Pons (tissue), 1 donor: Measurements from ENCODE around the gene DEDD2.

Experiments
- DNase-seq: peaks from one replicate; pipeline ENCODE4 v3.0.0-alpha.2; 2016; ENCODE audit warnings: low spot score

Gene DEDD2

DNA sequence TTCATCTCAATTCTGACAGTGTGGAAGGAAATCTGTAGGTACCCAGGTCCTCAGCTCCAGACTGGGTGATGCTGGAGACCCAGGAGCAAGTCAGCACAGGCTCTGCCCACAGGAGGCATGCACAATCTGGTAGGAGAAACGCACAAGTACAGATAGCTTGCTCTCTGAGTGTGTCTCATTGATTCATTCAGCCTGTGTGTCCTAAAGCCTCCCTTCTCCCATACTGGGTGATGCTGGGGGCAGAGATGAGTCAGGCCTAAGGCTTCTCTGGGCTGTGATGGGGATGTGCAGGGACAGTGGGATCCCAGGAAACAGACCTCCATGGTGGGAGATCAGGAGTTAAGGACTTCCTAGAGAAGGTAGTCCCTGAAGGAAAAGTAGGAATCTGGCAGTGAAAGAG, 9.4 kb upstream of the DEDD2 start:
- DNase-seq, result no peak

DNA sequence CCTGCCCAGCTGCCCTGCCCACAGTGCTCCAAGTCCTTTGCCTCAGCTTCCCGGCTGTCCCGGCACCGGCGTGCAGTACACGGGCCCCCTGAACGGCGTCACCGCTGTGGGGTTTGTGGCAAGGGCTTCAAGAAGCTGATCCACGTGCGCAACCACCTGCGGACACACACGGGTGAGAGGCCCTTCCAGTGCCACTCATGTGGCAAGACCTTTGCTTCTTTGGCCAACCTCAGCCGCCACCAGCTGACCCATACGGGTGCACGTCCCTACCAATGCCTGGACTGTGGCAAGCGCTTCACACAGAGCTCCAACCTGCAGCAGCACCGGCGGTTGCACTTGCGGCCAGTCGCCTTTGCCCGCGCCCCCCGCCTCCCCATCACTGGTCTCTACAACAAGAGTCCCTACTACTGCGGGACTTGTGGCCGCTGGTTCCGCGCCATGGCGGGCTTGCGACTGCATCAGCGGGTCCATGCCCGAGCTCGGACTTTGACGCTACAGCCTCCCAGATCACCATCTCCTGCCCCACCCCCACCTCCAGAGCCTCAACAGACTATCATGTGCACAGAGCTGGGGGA, 8.3 kb upstream of the DEDD2 start:
- DNase-seq, result no peak

DNA sequence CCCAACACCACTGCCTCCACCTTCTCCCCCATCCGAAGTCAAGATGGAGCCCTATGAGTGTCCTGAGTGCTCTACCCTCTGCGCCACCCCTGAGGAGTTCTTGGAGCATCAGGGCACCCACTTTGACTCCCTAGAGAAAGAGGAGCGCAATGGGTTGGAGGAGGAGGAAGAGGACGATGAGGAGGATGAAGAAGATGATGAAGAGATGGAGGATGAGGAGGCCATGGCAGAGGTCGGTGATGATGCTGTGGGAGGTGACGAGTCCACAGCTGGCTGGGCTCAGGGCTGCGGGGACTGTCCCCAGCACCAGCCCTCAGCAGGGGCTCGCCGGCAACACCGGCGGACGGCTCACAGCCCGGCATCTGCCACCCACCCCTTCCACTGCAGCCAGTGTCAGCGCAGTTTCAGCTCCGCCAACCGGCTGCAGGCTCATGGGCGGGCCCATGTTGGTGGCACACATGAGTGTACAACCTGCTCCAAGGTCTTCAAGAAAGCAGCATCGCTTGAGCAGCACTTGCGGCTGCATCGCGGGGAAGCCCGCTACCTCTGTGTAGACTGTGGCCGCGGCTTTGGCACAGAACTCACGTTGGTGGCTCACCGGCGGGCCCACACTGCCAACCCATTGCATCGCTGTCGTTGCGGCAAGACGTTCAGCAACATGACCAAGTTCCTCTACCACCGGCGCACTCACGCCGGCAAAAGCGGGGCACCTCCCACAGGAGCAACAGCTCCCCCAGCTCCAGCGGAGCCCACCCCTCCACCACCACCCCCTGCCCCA, 7.7 kb upstream of the DEDD2 start:
- DNase-seq, result no peak

DNA sequence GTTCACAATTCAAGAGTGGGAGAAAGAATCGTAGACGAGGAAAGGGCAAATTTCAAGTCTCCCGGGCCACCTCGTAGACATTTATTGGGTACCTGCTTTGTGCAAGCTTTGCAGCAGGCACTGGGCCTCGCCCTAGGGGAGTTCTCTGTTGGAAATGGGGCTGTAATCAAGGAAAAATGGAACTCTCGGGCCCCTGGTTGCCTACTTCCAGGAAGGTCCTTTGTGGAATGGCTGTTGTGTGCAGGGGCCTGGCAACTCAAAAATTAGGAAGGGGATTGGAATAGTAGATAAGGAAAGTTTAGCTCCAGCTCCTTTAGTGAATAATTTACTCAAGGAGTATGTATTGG, 3.2 kb upstream of the DEDD2 start:
- DNase-seq, result no peak

DNA sequence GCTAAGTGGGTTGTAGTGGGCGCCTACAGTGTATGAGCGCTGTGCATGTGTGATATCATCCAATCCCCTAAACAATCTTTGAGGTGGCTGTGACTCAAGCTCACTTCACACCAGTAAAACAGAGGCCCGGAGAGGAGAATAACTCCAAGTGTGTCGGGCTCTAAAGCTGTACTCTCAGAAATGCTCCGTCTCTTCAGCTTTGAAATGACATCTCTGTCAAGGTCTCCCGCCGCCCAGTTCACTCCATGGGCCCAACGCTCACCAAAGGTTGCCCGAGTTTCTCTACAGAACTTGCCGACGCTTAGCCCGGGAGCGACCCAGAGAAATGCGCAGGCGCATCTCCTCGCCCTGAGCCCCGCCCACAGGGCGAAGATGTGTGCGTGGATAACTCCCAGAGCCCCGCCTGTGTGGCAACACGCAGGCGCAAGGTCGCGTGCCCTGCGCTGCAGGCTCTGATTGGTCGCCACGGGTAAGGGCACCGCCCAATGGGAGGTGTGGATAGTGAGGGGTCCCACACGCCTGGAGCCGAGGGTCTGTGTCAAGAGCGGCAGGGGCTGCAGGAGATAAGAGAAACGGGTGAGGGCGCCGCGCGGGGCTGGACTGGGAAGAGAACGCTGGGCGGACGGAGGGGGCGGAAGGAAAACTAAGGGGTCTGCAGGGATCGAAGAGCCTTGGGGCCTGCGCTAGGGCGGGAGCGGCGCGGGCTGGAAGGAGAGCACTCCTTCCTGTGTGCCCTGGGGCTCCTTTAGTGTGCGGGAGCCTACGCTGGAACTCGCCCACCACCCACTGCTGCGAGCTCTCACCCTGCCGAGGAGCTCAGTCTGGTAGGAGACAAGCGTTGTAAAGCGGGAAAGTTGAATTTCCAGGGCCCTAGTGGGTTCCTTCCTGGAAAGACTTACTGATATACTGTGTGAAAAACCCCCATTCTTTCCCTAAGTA, 2.6 kb upstream of the DEDD2 start, which contains the start of gene ZNF526:
TSS of gene ZNF526 (plus strand) at position 501 of the 939 bp plus-strand sequence. CDS start 4,092 bp downstream, outside the sequence.
- DNase-seq, result peak; percentile 97

DNA sequence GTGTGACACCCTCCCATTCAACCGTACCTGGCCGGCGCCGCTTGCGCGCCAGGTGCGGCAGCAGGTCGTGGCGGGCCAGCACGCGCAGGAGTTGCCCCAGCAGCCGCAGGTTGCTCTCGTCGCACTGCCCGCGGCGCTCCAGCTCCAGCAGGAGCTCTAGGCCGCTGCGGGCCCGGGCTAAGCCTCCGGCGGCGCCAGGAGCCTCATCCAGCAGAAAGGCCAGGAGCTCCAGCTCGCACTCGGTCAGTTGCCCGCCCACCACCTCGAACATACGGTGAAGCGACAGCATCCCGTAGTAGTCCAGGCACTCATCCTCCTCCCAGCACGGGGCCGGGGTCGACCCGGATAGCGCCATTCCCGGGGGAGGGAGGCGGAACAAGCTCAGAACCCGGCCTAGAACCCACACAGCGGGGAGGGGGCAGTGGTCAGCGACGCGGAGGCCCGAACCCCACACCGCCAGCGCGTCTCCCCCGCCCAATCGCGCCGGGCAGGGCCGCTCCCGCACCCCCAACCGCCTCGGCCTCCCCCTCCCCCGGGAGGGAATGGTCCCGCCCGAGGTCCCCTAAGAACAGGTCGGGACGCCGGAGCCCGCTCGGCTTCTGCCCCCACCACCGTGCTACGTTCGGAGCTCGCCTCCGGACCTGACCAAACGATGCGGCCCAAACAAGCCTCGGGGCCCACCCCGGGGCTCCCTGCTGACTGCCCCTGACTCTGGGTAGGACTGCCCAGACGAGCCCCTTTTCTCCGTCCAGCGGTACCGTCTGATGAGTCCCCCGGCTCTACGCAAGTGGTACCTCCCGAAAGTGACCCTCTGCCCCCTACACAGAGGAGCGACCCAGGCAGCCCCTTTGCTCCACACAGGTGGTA, 591 bp downstream of the DEDD2 start:
- DNase-seq, result no peak

DNA sequence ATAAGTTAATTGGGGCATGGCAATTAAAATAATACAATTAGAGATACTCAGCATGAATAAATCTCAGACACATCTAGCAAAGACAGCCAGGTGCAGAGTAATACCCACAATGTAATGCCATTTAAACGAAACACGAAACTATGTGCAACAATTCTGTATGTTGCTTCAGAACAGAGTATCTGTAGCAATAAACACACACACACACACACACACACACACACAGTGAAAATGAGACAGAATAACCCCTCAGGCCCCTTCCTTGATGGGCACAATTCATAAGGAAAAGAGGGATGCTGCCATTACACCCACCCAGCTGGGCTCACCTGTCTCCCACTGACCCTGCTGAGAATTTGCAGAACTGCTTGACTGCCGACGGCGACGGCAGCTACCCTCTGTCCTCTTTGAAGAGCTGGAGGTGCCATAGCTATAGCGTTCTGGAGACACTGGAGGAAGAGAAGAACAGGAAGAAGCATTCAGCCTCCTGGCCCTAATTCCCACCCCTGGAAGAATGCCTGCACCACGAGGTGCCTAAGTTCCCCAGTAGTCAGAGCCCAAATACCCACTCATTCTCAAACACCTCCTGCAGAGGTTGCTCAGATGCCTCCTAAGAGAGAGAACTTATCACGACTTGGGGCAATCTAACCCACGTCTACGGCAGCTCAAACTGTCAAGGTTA, 2.5 kb downstream of the DEDD2 start:
- no peak for DNase-seq

DNA sequence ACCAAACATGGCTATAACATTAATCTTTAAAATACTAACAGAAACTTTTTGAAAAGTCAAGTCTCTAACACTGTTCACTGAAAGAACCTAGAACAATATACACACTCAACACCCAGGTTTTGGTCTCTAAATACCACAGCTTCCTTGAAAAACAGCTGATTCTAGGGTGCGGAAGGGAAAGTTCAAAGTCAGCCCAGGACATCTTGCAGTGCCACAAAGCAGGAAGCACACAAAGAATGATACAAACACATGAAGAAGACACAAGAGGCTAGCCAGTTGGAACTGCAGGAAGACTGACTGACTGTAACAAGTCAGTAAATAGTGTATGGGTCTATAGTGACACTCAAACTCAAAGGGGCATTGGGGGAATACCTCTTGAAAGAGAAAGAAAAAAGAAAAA, 4.6 kb downstream of the DEDD2 start:
- DNase-seq, result no peak

DNA sequence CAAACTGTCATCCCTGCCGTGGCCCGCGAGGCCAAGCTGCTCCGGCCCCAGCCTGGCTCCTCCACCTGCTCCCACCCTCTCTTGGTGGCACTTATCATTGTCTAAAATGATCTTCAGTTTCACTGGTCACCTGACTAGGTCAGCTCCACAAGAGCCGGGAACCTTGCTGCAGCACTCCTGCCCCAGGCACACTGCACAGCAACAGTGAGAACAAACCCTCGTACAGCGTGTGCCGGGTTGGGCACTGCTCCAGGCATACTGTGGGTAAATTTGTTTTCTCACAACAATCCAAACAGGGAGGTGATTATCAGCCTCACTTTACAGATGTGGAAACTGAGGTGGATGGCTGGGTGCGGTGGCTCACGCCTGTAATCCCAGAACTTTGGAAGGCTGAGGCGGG, 8.9 kb downstream of the DEDD2 start:
- no peak for DNase-seq

DNA sequence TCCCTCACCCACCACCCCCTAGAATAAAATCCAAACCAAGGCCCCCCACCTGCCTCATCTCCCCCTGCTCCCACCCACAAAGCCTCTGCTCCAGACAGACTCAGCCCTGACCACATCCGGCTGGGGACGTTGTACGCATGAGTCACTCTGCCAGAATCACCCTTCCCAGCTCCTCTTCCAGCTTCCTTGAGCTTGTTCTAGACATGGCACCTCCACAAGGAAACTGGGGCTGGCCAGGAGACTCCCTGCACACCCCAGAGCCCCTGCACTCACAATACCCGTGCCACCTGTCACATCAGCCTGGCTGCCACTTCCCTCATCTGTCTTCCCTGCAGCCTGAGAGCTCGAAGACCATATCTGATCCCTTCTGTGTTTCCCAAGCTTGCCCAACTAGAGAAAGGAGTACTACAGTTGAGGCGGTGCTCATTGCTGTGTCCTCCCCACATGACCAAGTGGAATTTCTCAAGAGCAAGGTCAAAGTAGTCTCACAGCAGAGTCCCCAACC, 9.7 kb downstream of the DEDD2 start:
- DNase-seq, result no peak

DNA sequence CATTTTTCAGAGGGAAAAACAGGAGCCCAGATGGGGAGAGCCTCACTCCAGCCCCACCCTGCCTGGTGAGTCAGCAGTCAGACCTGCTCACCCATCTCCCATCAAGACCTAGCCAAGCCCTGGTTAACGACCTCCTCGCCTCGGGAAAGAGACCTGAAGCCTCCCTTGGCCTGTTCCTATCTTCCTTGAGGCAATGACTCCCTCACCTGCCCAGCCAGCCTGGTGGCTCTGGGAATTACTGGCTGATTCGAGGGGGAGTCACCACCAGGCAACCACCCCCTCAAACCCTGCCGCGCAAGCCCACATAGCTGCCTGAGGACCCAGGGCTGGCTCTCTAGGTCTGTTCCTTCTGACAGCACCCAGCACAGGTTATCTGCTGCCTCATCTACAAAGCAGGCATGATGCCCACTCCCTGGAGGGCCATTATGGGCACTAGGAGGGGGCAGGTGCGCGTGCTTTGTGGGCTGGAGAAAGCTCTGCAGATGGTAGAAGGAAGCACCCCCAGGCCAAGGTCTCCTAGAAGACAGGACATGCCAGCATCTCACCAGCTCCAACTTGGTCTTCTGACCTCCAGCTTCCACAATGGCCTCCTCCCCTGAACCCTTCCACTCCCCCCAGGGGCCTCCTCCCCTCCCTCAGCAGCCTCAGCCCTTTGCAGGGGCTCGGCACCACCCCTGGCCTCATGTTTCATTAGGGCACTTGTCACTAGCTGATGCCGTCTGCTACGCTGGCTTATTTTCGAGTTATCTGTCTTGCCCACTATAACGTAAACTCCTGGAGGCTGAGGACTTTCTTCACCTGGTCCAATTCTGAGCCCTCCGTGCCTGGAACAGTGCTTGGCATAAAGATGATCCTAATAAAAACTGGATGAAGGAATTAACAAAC, 10.4 kb downstream of the DEDD2 start:
- DNase-seq, result no peak

DNA sequence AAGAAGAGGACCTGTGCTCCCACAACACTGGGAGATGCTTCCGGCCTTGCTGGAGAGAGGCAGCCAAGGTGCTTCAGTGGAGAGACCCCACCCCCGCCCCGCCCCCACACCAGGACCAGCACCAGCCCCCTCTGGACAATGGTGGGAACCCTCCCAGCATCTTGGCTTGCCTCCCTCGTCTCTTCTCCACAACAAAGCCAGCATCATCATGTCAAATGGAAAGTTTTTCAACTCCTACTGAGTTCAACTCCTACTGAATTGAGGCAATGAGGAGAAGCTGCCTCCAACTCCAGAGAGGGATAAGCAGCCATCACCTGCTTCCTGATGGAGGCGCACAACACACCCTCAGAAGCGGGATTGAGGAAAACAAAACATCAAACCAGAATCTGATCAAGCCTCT, 12.8 kb downstream of the DEDD2 start:
- no peak for DNase-seq

DNA sequence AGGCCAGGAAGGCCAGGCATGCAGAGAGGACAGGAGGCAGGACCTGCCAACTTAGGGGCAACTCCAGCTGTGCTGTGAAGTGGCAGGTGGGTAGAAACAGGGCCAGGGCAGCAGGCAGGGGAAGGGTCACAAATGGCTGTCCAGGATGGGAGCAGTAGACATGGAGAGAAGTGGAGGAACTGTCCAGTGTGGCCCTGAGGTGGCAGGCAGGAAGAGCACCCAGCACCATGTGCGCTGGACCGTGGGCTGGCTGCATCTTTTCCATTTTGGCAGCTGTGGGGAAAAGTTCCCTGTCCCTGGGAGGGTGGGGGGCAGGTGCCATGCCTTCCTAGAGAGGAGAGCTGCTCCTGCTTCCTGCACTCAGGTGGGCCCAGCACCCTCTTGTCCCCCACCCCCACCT, 13.8 kb downstream of the DEDD2 start:
- no peak for DNase-seq

DNA sequence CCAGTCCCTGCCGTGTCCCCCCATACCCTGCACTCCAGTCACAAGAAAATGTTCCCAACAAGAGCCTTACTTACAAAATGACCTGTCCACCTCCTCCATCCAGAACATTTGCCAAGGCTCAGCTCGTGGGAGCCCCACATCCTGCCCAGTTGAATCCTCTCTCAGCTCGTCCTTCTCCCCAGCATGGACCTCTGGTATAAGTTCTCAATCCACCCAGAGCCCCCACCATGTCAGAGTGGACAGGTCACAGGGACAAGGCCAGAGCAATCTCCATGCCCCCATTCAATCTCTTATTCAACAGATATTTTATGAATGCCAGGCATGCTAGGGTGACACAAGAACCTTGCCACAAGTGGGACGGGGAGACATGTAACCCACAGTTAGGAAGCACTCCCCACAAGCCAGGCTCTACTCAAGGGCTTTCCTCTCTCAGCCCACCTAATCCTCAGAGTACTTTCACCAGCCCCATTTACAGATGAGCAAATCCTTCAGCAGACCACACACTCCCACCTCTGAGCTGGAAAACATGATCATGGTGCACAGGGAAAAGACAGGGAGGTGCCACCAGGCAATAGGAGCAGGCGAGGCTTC, 15.1 kb downstream of the DEDD2 start:
- DNase-seq, result no peak

DNA sequence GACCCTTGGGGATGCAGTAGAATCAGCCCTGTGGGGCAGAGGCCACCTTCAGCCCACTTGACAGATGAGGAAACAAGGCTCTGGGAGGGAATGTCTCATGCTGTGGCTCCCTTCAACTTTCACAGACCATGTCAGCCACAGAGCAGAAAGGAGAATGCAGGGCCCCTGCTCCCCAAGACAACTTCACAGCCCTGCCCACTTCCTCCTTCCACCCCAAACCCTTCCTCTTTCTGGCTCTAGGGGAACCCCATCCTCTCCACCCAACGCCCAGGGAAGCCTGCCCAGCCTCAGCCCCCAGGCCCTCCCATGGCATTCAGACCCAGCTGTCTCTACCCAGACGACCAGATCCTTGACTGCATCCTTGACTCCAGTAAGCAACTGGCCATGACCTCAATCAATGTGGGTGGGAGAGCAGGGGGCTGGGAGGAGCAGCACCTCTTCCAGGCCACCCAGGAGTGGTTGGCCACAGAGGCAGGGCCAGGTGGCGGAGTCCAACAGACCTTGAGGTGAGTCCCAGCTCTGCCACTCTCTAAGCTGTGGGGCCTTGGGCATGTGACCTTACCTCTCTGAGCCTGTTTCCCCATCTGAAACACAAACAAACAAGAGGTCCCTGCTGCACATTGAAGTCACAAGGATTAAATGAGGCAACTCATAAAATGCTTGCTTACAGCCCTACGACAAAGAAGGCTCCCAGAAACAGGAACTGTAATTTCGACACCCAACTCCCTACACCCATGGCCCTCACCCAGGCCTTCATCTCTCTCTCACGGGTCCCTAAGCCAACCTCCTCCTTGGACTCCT, 15.8 kb downstream of the DEDD2 start:
- DNase-seq, result peak; percentile 71

DNA sequence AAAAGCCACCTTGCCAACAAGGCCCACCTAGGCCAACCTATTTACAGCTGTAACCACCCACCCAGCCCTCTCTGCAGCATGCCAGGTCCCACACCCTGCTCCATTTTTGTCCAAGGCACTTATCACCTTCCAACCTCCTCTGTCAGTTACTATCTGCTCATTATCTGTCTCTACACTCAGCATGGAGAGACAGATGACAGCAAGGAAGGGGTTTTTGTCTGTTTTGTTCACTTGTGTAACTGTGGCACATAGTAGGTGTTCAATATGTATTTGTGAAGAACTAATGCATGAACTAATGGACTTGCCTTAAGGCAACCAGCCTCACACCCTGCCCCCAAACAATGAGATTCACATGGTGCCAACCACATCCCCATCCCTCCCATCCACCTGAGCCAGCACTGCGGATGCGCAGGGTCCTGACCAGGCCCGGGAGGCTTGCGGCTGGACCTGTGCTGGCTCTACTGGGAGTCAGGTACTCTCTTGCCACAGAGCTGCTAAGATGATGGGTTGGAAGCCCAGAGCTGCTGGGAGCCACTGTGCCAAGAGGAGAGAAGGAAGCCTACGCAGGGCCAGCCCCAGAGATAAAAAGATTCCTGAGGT, 17.3 kb downstream of the DEDD2 start:
- DNase-seq, result no peak

DNA sequence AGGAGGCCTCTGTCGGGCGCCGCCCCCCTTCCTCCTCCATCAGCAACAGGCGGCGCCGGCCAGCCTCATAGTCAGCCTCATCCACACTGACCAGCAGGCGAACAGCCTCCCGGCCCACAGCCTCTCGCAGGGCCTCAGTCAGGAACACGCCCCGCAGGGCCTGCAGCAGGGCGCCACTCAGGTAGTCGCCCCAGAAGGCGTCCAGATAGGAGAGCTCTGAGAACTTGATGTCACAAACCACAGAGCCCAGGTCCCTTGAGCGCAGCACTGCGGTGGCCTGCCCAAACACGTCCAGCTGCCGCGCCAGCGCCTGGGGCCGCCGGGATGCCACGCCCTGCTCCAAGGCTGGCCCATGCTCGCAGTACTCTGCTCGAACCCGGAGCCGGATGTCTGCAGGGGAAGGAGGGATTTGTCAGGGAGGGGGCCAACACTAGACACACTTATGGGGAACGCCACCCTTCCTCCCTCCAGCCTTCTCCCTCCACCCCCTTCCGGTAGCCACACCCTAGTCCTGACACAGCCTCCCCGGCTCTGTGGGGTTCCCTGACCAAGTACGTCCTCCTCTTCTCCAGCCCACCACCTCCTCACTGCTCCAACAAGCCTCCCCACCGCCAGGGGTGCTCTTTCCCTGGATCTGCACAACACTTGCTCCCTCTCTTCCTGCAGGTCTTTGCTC, 17.9 kb downstream of the DEDD2 start:
- no peak for DNase-seq
